Measurements from ENCODE around the gene TAF9.
A peak's percentile ranks its signal among the peaks of the same experiment; 100 is the strongest.
"Not testable (repeated sequence)": the region's sequence is repeated elsewhere in the genome, so short reads cannot be mapped to it uniquely, and the experiment has no call there.

TAF9 gene, protein sequence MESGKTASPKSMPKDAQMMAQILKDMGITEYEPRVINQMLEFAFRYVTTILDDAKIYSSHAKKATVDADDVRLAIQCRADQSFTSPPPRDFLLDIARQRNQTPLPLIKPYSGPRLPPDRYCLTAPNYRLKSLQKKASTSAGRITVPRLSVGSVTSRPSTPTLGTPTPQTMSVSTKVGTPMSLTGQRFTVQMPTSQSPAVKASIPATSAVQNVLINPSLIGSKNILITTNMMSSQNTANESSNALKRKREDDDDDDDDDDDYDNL

DNA sequence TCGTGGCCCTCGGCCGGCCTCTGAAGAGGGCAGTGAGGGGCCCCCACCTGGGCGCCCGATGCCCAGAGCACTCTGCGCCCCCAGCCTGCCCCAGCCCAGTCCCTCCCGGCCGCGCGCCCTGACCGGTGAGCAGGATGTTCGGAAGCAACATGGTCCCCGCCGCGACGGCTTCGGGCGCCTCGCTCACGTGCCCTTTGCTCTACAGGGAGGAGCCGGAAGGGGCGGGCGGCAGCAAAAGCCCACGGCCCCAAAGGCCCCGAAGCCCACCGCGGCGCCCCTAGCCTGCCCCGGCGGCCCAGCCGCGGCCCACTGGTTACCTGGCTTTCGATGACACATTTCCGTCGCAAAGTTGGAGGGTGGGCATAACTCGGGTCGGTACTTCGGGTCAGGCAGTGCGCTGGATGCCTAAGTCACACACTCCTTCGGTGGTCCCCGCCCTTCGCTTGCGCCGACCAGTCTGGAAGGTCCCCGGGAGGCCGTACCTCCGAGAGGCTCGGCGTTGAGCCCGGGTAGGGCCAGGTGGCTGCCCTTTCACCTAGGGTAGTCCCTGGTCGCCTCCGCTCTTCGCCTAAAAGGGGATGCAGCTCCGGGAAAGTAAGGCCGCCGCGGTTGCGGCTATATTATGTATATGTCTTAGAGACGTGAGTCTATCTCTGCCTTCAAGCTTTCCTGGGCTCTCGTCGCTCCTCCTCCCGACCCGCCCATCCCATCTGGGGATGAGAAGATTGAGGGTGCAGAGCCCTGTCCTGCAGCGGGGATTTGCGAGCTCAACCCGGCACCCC, at the start of gene TAF9, which contains the start of the genes AK6 and RAD17:
Gene TAF9 (minus strand): TSS at position 181 of the 782 bp plus-strand sequence. CDS start 3,783 bp downstream, outside the sequence.
Gene AK6 (minus strand): TSS at position 181 of the 782 bp plus-strand sequence. CDS start 30 bp downstream, at position 151.
Gene RAD17 (plus strand): TSS at position 479 of the 782 bp plus-strand sequence. CDS start 2,391 bp downstream, outside the sequence.
- DNase-seq (ENCODE audit: low spot score) (peak; percentile 94), FAIRE-seq (peak; percentile 96)

DNA sequence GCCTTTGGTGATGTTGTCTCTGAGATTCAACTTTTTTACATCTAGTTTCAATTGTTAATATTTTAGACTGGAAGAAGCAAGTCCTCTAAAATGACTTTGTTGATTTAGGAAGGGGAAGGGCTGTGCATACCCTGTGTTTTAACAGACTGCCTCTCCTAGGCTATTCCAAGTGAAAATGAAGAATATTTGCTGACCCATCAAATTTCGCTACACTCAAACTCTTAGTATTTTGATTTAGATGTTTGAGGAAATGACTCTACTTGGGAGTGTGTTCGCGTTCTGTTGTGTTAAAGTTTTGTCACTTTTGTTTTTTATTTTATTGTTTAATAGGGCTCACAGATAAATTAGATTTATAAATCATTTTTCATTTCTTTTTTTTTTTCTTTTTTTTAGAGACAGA, 49.2 kb upstream of the TAF9 start:
- FAIRE-seq (no peak), DNase-seq (ENCODE audit: low spot score) (no peak)

GRCh38 chr5:69416699-69417098, 47.4 kb upstream of the TAF9 start:
- DNase-seq (ENCODE audit: low spot score) = no peak
- FAIRE-seq = no peak

DNA sequence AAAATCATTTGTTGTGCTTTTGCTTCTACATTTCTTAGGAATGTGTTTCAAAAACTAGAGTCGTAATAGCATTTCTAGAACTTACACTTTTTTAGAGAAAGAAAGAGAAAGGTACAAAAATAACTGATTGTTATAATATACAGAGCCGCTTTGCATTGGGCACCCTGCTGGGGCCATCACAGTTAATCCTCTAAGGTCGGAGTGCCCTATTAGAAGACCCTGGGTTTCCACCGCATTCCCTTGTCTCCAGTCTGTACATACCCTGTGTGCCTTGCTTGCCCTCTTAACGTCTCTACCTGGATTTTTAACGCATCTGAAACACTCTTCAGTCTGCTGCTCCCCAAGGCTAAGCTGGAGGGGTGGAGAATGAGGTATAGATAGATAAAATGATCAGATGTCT, 46.9 kb upstream of the TAF9 start:
- FAIRE-seq (no peak), DNase-seq (ENCODE audit: low spot score) (no peak)

- DNase-seq (ENCODE audit: low spot score) (no peak), FAIRE-seq (no peak)
Observed at GRCh38 chr5:69415584-69415958, 46.3 kb upstream of the TAF9 start.

DNA sequence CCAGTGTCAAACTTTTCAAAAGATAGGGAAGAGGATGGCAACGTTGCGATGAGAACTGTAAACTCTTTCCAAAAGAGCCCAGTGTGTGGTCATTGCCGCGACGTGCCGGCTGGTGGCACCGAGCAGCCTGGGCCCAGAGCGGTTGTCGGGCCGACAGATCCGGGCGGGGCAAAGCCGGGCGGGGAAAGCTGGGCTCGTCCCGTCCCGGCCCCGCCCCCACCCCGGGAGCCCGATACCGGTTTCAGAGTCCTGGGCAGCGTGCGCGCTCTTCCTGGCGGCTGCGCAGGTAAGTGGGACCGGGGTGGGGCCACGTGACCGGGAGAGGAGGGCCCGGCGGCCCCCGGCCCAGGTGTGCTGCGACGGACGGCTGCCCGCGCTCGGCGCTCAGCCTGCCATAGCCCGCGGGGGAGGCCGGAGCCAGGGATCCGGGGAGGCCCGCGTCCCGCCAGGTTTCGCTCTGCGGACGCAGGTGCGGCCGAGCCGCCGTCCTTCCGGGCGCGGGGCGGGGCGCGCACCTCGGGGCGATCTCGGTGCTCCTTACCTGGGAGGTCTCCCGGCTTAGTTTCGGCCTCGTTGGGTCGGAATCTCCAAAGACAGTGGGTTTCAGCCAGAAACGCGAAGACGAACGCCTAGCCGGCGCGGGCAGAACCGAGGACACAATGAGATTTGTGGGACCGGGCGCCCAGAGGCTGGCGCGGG, 45.7 kb upstream of the TAF9 start, which contains the start of gene MARVELD2:
Gene MARVELD2 (plus strand): TSS at position 232 of the 699 bp plus-strand sequence. CDS start 4,270 bp downstream, outside the sequence.
- FAIRE-seq = no peak
- DNase-seq (ENCODE audit: low spot score) = no peak

- FAIRE-seq = no peak
Observed at GRCh38 chr5:69404659-69405330, 35.5 kb upstream of the TAF9 start.

DNA sequence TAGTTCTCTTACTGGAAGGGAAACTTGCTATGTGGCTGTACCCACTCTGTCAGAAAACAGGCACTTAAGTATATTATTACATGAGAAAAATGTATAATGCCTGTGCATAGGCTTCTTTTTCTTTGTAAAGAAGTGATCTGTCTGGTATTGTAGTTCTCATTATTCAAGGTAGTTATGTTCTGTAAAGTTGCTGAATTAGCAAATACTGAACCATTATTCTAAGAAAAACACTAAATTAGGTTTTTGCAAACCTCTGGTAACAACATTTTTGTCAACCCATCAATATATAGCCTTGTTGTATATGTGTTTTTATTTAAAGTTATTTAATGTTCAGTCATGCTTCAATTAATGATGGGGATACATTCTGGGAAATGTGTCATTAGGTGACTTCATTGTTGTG, 9.1 kb upstream of the TAF9 start:
- DNase-seq (ENCODE audit: low spot score) (no peak), FAIRE-seq (no peak)

More at GRCh38 chr5:69404659-69405330, 35.5 kb upstream of the TAF9 start:
- DNase-seq (ENCODE audit: low spot score) = no peak

DNA sequence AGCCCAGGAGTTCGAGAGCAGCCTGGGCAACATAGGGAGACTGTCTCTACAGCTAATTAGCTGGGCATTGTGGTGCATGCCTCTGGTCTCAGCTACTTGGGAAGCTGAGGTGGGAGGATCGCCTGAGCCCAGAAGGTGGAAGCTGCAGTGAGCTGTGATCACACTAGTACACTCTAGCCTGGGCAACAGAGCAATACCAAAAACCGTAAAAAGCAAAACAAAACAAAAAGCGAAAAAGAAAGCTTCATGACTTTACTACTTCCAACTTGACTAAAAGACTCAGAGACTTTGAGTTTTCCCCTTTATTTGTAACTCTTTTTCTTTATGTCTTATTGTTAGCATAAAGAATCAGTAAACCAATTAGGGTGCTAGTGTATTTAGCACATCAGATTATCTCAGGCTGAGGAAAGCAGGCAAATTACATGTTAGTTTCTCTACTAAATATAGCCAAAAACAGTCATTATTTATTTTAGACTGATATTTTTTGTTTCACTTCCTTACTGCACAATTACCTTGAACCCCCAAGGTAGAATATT, 5.7 kb upstream of the TAF9 start:
- FAIRE-seq (no peak), DNase-seq (ENCODE audit: low spot score) (no peak)

- DNase-seq (ENCODE audit: low spot score) (no peak), FAIRE-seq (no peak)
Observed at GRCh38 chr5:69372394-69372793, 3.1 kb upstream of the TAF9 start.

GRCh38 chr5:69370335-69370734, 1.0 kb upstream of the TAF9 start:
- not testable (repeated sequence) for FAIRE-seq

DNA sequence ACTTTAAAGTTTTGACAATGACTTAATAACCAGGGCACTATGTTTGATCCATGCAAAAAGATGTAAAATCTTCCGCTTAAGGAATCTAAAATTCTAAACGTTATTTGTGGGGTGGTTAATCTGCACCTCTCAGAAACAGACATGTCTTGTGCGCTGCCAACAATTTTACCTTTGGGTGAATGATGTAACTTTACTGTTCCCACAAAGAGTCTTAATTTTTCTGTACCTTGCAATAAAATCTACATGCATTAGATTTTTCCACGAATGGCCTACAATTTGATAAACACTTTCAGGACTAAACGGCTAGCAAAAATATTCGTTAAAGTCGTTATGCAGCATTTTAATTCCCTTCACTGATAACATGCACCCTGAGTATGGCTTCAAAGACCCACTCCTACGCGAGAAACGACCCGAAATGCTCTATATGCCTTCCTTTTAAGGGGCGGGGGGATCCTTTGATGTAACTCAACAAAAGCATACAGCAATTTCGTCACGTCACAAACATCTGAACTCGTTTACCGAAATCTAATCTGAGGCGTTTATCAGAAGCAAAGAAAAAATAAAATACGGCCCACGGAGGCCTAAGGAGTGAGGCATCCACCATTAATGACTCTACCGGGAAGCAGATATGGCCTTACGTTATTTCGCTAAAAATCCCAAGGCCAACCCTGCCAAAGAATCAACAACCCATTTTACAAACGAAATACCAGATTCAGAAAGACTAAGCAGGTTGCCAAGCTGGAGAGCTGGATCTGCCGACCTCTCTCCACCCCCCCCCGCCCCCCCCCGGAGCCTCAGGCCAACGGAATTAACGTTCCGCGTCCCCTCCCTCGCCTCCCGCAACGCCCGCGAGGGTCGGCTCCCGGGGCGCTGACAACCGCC, 621 bp downstream of the TAF9 start:
- no peak for DNase-seq (ENCODE audit: low spot score)
- no peak for FAIRE-seq

More at GRCh38 chr5:69370335-69370734, 1.0 kb upstream of the TAF9 start:
- not testable (repeated sequence) for DNase-seq (ENCODE audit: low spot score)

GRCh38 chr5:69367697-69368279, 1.5 kb downstream of the TAF9 start:
- DNase-seq (ENCODE audit: low spot score) = no peak
- FAIRE-seq = no peak

DNA sequence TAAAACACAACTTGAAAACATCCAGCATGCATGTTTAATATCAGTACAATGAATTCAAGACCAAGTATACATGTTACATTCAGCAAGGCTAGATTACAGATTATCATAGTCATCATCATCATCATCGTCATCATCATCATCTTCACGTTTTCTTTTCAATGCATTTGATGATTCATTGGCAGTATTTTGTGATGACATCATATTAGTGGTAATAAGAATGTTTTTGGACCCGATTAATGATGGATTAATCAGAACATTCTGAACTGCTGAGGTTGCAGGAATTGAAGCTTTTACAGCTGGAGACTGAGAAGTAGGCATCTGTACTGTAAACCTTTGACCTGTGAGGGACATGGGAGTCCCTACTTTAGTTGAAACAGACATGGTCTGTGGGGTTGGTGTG, 4.5 kb downstream of the TAF9 start:
- FAIRE-seq (peak; percentile 32), DNase-seq (ENCODE audit: low spot score) (no peak)

GRCh38 chr5:69364414-69364813, 4.9 kb downstream of the TAF9 start:
- no peak for FAIRE-seq

GRCh38 chr5:69360442-69360841, 8.9 kb downstream of the TAF9 start:
- no peak for DNase-seq (ENCODE audit: low spot score)
- FAIRE-seq = no peak

More at GRCh38 chr5:69364414-69364813, 4.9 kb downstream of the TAF9 start:
- peak; percentile 4 for DNase-seq (ENCODE audit: low spot score)

DNA sequence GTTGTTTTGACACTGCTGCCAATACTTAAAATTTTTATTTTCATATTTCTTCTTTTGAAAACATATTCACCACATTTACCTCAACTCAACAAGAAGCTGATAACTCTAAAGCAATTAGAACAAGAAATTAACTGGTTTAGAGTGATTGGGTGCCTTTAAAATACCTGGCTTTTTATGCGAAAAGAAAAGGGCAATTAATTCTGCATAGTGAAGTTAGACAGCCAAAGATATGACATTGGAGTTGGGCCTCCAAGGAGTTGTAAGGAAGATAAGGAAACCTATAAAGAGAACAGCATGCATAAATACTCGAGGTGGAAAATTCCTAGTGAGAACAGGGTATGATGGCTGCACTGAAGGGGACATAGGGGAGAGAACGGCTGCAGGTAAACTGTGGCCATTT, 9.6 kb downstream of the TAF9 start:
- no peak for DNase-seq (ENCODE audit: low spot score)
- FAIRE-seq = no peak

DNA sequence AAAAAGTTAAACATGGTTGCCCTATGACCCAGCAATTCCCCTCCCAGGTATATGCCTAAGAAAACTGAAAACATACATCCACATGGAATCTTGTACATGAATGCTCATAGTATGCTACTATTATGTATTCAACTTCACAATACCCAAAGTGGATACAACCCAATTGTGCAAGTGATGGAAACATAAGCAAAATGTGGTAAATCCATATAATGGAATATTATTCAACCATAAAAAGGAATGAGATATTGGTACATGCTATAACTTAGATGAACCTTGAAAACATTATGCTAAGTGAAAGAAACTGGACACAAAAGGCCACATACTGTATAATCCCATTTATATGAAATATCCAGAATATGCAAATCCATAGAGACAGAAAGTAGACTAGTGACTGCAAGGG, 18.7 kb downstream of the TAF9 start:
- FAIRE-seq (no peak), DNase-seq (ENCODE audit: low spot score) (no peak)

- FAIRE-seq = no peak
- no peak for DNase-seq (ENCODE audit: low spot score)
Observed at GRCh38 chr5:69343083-69343482, 26.2 kb downstream of the TAF9 start.
